Body of pancreas (tissue), 4 donors: Measurements from ENCODE around the gene PAPOLA. TPM values are rescaled to one million over a fixed set of nuclear protein-coding genes. Genes with fewer than 3 reads are reported as not detected.

Experiments
- ATAC-seq: fragments of 150-250 bp; one replicate; pipeline ENCODE4 v1.9.1; 2016
- DNase-seq, 4 donors: peaks; one replicate each; pipeline ENCODE4 v3.0.0-alpha.2; 2019
- H3K27ac ChIP-seq, 4 donors: fragments of 200-600 bp; sonication (generic); 1 replicate in 3 of 4; 2 replicates in 1 of 4; pipeline versions ENCODE4 v1.5.1 to v1.6.1; 2016 to 2019; ENCODE audit warnings: mild to moderate bottlenecking in 1 of 4, mixed read lengths in 1 of 4, moderate library complexity in 1 of 4
- H3K27me3 ChIP-seq, 2 donors: fragments of 200-600 bp; sonication (generic); one replicate each; pipeline ENCODE4 v1.6.0; 2016; ENCODE audit warnings: mild to moderate bottlenecking in 1 of 2
- H3K36me3 ChIP-seq, 2 donors: fragments of 200-600 bp; sonication (generic); replicated peaks in 1 of 2; 2 replicates each; pipeline ENCODE4 v1.5.1; 2016; ENCODE audit warnings: low read depth in 2 of 2; ENCODE audit not compliant: insufficient read depth in 1 of 2
- H3K4me1 ChIP-seq: fragments of 200-600 bp; sonication (generic); one replicate; pipeline ENCODE4 v1.6.0; 2016
- H3K4me3 ChIP-seq, 2 donors: fragments of 200-600 bp; sonication (generic); 1 replicate in 1 of 2; 2 replicates in 1 of 2; pipeline ENCODE4 v1.5.1; 2016 to 2019
- H3K9me3 ChIP-seq, 3 donors: fragments of 200-600 bp; sonication (generic); 1 replicate in 2 of 3; 2 replicates in 1 of 3; pipeline ENCODE4 v1.5.1; 2016
- CTCF ChIP-seq, 7 experiments: fragments of 450-650 bp in 4 of 7; fragments of 200-600 bp in 3 of 7; sonication (generic) in 3 of 7; IDR thresholded peaks; one replicate each; pipeline ENCODE4 v1.5.1; 2016 to 2019; ENCODE audit warnings: antibody characterized with exemption in 7 of 7
- POLR2A ChIP-seq, 3 donors: fragments of 450-650 bp; IDR thresholded peaks; one replicate each; pipeline ENCODE4 v1.6.1; 2016; ENCODE audit warnings: antibody characterized with exemption in 3 of 3, mild to moderate bottlenecking in 2 of 3
- WGBS, 2 donors: methylation state at CpG; one replicate each; pipeline ENCODE4 v1.1.5; 2017; 5-methylcytosine and 5-hydroxymethylcytosine counted together
- intact Hi-C: fragments of 100-400 bp; cut with DNase I; formaldehyde crosslinking; loops from one replicate; pipeline ENCODE4 v1.15.1; 2023
- total RNA-seq, 2 donors: library from RNA; depleted of rRNA; stranded (reverse); fragments of >200 nt; gene quantifications; one replicate each; pipeline ENCODE4 v1.1.0, GENCODE V29; 2016

PAPOLA gene
- total RNA-seq, 2 donors from 2014 or later, result 122 to 163 TPM

GRCh38 chr14:96478119-96478518 is 24.1 kb upstream of the PAPOLA start:
- intact Hi-C loops, result no loop called here
- whole genome bisulfite sequencing, 2 donors, result 78% methylated on average over 5 to 6 of the region's 6 CpGs
- DNase-seq, result no peak

GRCh38 chr14:96479435-96480146 is 22.6 kb upstream of the PAPOLA start:
- WGBS, 2 donors, result 70 to 77% methylated on average over 10 of the region's 10 CpGs

More at GRCh38 chr14:96478119-96478518, 24.1 kb upstream of the PAPOLA start:
- Histone ChIP-seq H3K9me3 (no peaks in the 10 kb centered on the region), H3K36me3 (no peaks in the 10 kb centered on the region), H3K4me3 (no peak overlapping the region), H3K27me3 (no peaks in the 10 kb centered on the region), H3K27ac (no peak overlapping the region), H3K4me1 (peaks cover 4% of the 10 kb centered on the region)
- no peak for ATAC-seq
- TF ChIP-seq CTCF (IDR thresholded peaks at IDR 0.05) (no peak), POLR2A (IDR thresholded peaks at IDR 0.05) (no peak)

GRCh38 chr14:96481731-96482314 is 20.4 kb upstream of the PAPOLA start:
- 69 to 81% methylated on average over 4 of the region's 4 CpGs for WGBS, 2 donors
- no peak for TF ChIP-seq CTCF (IDR thresholded peaks at IDR 0.05)
- TF ChIP-seq POLR2A (IDR thresholded peaks at IDR 0.05), result no peak
- no peak overlapping the region for H3K27ac ChIP-seq
- no peaks in the 10 kb centered on the region for H3K27me3 ChIP-seq
- no peak for ATAC-seq
- no peak for DNase-seq
- no peaks in the 10 kb centered on the region for H3K36me3 ChIP-seq
- intact Hi-C loops, result no loop called here
- H3K9me3 ChIP-seq, result no peaks in the 10 kb centered on the region
- no peak overlapping the region for H3K4me3 ChIP-seq
- H3K4me1 ChIP-seq, result peaks cover 4% of the 10 kb centered on the region

More at GRCh38 chr14:96479435-96480146, 22.6 kb upstream of the PAPOLA start:
- H3K36me3 ChIP-seq, result no peaks in the 10 kb centered on the region
- DNase-seq, result no peak
- no peaks in the 10 kb centered on the region for H3K27me3 ChIP-seq
- TF ChIP-seq CTCF (IDR thresholded peaks at IDR 0.05), result no peak
- no peak for TF ChIP-seq POLR2A (IDR thresholded peaks at IDR 0.05)
- H3K4me3 ChIP-seq, result no peak overlapping the region
- peaks cover 4% of the 10 kb centered on the region for H3K4me1 ChIP-seq
- H3K9me3 ChIP-seq, result no peaks in the 10 kb centered on the region
- ATAC-seq, result no peak
- no peak overlapping the region for H3K27ac ChIP-seq
- intact Hi-C loops, result no loop called here

DNA sequence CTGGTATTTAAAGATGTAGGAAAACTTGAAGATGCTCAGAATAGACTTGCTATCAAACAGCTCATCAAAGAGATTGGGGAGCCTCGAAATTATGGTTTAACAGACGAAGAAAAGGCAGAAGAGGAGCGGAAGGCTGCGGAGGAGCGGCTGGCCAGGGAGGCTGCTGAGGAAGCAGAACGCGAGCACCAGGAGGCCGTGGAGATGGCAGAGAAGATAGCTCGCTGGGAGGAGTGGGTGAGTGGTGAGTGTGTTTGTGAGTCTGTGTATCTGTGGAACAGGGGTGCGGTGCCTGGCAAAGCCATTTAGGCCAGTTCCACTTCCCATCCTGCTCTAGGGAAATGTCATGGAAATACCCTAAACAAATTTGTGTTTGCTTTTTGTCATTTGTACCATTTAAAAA is 19.2 kb upstream of the PAPOLA start:
- no peaks in the 10 kb centered on the region for H3K36me3 ChIP-seq

More for the DNA sequence above, 19.2 kb upstream of the PAPOLA start:
- Histone ChIP-seq H3K27ac (no peak overlapping the region), H3K9me3 (no peaks in the 10 kb centered on the region), H3K4me1 (peaks cover 4% of the 10 kb centered on the region), H3K4me3 (no peak overlapping the region), H3K27me3 (no peaks in the 10 kb centered on the region)
- TF ChIP-seq POLR2A (IDR thresholded peaks at IDR 0.05), result no peak
- no peak for TF ChIP-seq CTCF (IDR thresholded peaks at IDR 0.05)
- ATAC-seq (no peak), DNase-seq (no peak)
- intact Hi-C loops, result no loop called here
- 89 to 91% methylated on average over 10 of the region's 10 CpGs for WGBS, 2 donors
